IMR-90 (cell line): ENCODE measurements around the gene NTMT1. TPM values are rescaled to one million over a fixed set of nuclear protein-coding genes. Genes with fewer than 3 reads are reported as not detected.
A peak's percentile ranks its signal among the peaks of the same experiment; 100 is the strongest.

Experiments used
- ATAC-seq: fragments of 200-7000 bp; cut with Tn5 transposase; 2 replicates; pipeline ENCODE4 v1.9.1; 2020; ENCODE audit warnings: low read depth, mild to moderate bottlenecking, moderate library complexity
- BruUV-seq: library from RNA; stranded (reverse); fragments of 400-500 nt; replicated peaks from 2 replicates; lab custom pipeline; 2021; lab: Mats Ljungman, UMichigan
- CTCF ChIA-PET: fragments of 300-600 bp; formaldehyde crosslinking; extraction: SDS; loops from one replicate; lab custom pipeline; 2021; ENCODE audit warnings: antibody characterized with exemption; lab: Yijun Ruan, JAX
- POLR2A ChIA-PET: fragments of 300-600 bp; sonication (Branson Sonifier 250); formaldehyde crosslinking; loops from one replicate; lab custom pipeline; 2022; ENCODE audit warnings: antibody characterized with exemption; ENCODE audit not compliant: unreplicated experiment; lab: Charles Lee
- DNase-seq: peaks from one replicate; pipeline ENCODE4 v3.0.0; 2013
- H2AFZ ChIP-seq: replicated peaks from 2 replicates; pipeline ENCODE3; 2013; ENCODE audit warnings: low read length, mild to moderate bottlenecking; ENCODE audit not compliant: poor library complexity
- H2AK5ac ChIP-seq: 2 replicates; pipeline ENCODE4 v1.6.1; 2013; ENCODE audit warnings: low read depth, low read length, inconsistent platforms
- H2AK9ac ChIP-seq: replicated peaks from 2 replicates; pipeline ENCODE3; 2013; ENCODE audit warnings: mild to moderate bottlenecking, low read depth, low read length, moderate library complexity; ENCODE audit not compliant: poor library complexity
- H2BK120ac ChIP-seq: 2 replicates; pipeline ENCODE4 v1.6.1; 2013; ENCODE audit warnings: low read depth, low read length, inconsistent platforms
- H2BK15ac ChIP-seq: 3 replicates; pipeline ENCODE4 v1.6.1; 2013; ENCODE audit warnings: low read depth, low read length, inconsistent platforms
- H2BK20ac ChIP-seq: 2 replicates; pipeline ENCODE4 v1.6.1; 2013; ENCODE audit warnings: low read depth, mild to moderate bottlenecking, inconsistent platforms, low read length, moderate library complexity
- H2BK5ac ChIP-seq: 2 replicates; pipeline ENCODE4 v1.6.1; 2013; ENCODE audit warnings: mild to moderate bottlenecking, low read depth, low read length, inconsistent platforms; ENCODE audit not compliant: poor library complexity, severe bottlenecking
- H3K14ac ChIP-seq: replicated peaks from 2 replicates; pipeline ENCODE4 v1.6.1; 2013; ENCODE audit warnings: low read depth, low read length, inconsistent platforms
- H3K18ac ChIP-seq: 2 replicates; pipeline ENCODE4 v1.6.1; 2013; ENCODE audit warnings: low read depth, low read length, control low read depth
- H3K23ac ChIP-seq: 2 replicates; pipeline ENCODE4 v1.6.1; 2013; ENCODE audit warnings: low read depth, low read length, inconsistent platforms
- H3K27ac ChIP-seq: 2 replicates; pipeline ENCODE4 v1.5.1; 2013; ENCODE audit warnings: mild to moderate bottlenecking, control low read depth, low read length; ENCODE audit not compliant: insufficient read depth
- H3K27me3 ChIP-seq: 2 replicates; pipeline ENCODE4 v1.6.1; 2013; ENCODE audit warnings: low read length; ENCODE audit not compliant: control insufficient read depth, insufficient read depth
- H3K36me3 ChIP-seq: 2 replicates; pipeline ENCODE4 v1.6.1; 2013; ENCODE audit warnings: low read length, mixed read lengths; ENCODE audit not compliant: control insufficient read depth, insufficient read depth
- H3K4ac ChIP-seq: 2 replicates; pipeline ENCODE4 v1.6.1; 2013; ENCODE audit warnings: low read depth, low read length, inconsistent platforms
- H3K4me1 ChIP-seq: 2 replicates; pipeline ENCODE4 v1.6.1; 2013; ENCODE audit warnings: low read length, mixed read lengths; ENCODE audit not compliant: control insufficient read depth, insufficient read depth
- H3K4me2 ChIP-seq: 2 replicates; pipeline ENCODE4 v1.6.1; 2013; ENCODE audit warnings: low read depth, mild to moderate bottlenecking, control low read depth, low read length, moderate library complexity
- H3K4me3 ChIP-seq: 2 replicates; pipeline ENCODE4 v1.5.1; 2013; ENCODE audit warnings: low read depth, mild to moderate bottlenecking, control low read depth, low read length, moderate library complexity; ENCODE audit not compliant: insufficient read depth
- H3K56ac ChIP-seq: 2 replicates; pipeline ENCODE4 v1.6.1; 2013; ENCODE audit warnings: low read length, inconsistent platforms; ENCODE audit not compliant: insufficient read depth; ENCODE audit errors: extremely low read depth
- H3K79me1 ChIP-seq, 2 experiments: 2 replicates each; pipeline ENCODE4 v1.6.1; 2013; ENCODE audit warnings: low read length in 2 of 2, inconsistent platforms in 1 of 2, low read depth in 1 of 2
- H3K9ac ChIP-seq: 2 replicates; pipeline ENCODE4 v1.6.1; 2013; ENCODE audit warnings: low read depth, low read length, control low read depth
- H3K9me1 ChIP-seq: 2 replicates; pipeline ENCODE4 v1.6.1; 2013; ENCODE audit warnings: low read length, inconsistent platforms; ENCODE audit not compliant: insufficient read depth
- H3K9me3 ChIP-seq: 2 replicates; pipeline ENCODE4 v1.6.1; 2013; ENCODE audit warnings: low read length; ENCODE audit not compliant: control insufficient read depth, insufficient read depth
- H4K20me1 ChIP-seq: 2 replicates; pipeline ENCODE4 v1.6.1; 2013; ENCODE audit warnings: low read length, inconsistent platforms; ENCODE audit not compliant: insufficient read depth
- H4K5ac ChIP-seq: 2 replicates; pipeline ENCODE4 v1.6.1; 2013; ENCODE audit warnings: mild to moderate bottlenecking, low read depth, low read length, control low read depth
- H4K8ac ChIP-seq, 2 experiments: 2 replicates each; pipeline ENCODE4 v1.6.1; 2013; ENCODE audit warnings: low read depth in 2 of 2, low read length in 2 of 2, control low read depth in 1 of 2, inconsistent platforms in 1 of 2
- H4K91ac ChIP-seq: 2 replicates; pipeline ENCODE4 v1.6.1; 2013; ENCODE audit warnings: low read depth, low read length, inconsistent platforms; ENCODE audit not compliant: insufficient read depth
- CEBPB ChIP-seq: IDR thresholded peaks from 2 replicates; pipeline ENCODE4 v1.6.1; 2012; ENCODE audit warnings: low read depth, low read length, improper control_type of control experiment
- FOS ChIP-seq: fragments of 150-350 bp; IDR thresholded peaks from 2 replicates; pipeline ENCODE4 v1.6.1; 2016; ENCODE audit warnings: low read depth, low read length
- MXI1 ChIP-seq: IDR thresholded peaks from 2 replicates; pipeline ENCODE4 v1.6.1; 2012; ENCODE audit warnings: low read depth, mild to moderate bottlenecking, low read length, moderate library complexity, borderline replicate concordance
- RCOR1 ChIP-seq: IDR thresholded peaks from 2 replicates; pipeline ENCODE4 v1.6.1; 2012; ENCODE audit warnings: mild to moderate bottlenecking, low read length, improper control_type of control experiment; ENCODE audit not compliant: insufficient replicate concordance
- WGBS, 2 experiments: methylation state at CpG; one replicate each; pipeline versions ENCODE4 v1.1.5 to v1.1.7; 2013; ENCODE audit warnings: missing lambda C conversion rate in 2 of 2; ENCODE audit not compliant: insufficient read length in 1 of 2; ENCODE audit errors: extremely low coverage in 2 of 2; 5-methylcytosine and 5-hydroxymethylcytosine counted together
- dilution Hi-C: fragments of 300-500 bp; cut with HindIII; formaldehyde crosslinking; loops from one replicate; pipeline ENCODE4 v1.14.3; 2018; ENCODE audit warnings: low sequenced_read_pairs; ENCODE audit not compliant: unreplicated experiment
- in situ Hi-C: fragments of 300-500 bp; cut with MboI; formaldehyde crosslinking; loops from 3 replicates; pipeline ENCODE4 v1.14.3; 2019; ENCODE audit warnings: low sequenced_read_pairs, inconsistent platforms, mixed read lengths
- intact Hi-C: fragments of 100-400 bp; cut with micrococcal nuclease; formaldehyde crosslinking; loops from 2 replicates; pipeline ENCODE4 v1.10.0; 2022
- polyA plus RNA-seq, 3 experiments: library from polyadenylated mRNA; depleted of rRNA; stranded (reverse); fragments of >200 nt; gene quantifications; 2 replicates each; pipeline ENCODE4 v1.2.3, GENCODE V29; 2012; ENCODE audit warnings: low replicate concordance in 1 of 3
- total RNA-seq: library from RNA; depleted of rRNA; stranded (reverse); fragments of >200 nt; gene quantifications from 2 replicates; pipeline ENCODE4 v1.2.3, GENCODE V29; 2012

NTMT1 gene
- total and polyA plus RNA-seq, 2 of the 4 experiments (the other 2 are of a cell fraction): 68.1 to 88.1 TPM

- H4K20me1 ChIP-seq: no peaks in the 10 kb centered on the region
- no peaks in the 10 kb centered on the region for H3K9me3 ChIP-seq
- peaks cover 20% of the 10 kb centered on the region for H3K4me1 ChIP-seq
- no peaks in the 10 kb centered on the region for H3K36me3 ChIP-seq
- peak overlapping the region; percentile 94 to 95 for H4K8ac ChIP-seq
- WGBS, 2 experiments: 86% methylated on average over 5 of the region's 14 CpGs; no CpG with 5 or more reads in 1 of the 2 experiments
- dilution Hi-C loops (no loop called here), in situ Hi-C loops (no loop called here), intact Hi-C loops (no loop called here)
- no peak for ATAC-seq
- no peak for DNase-seq
- H2AFZ ChIP-seq: peak overlapping the region; percentile 91
- H3K4me2 ChIP-seq: peak overlapping the region; percentile 88
- POLR2A ChIA-PET: interaction anchor here (0.8 kb wide), 1 partner anchor 424 kb away, joined by 3 read pairs; no protein-coding TSS in a partner anchor
- H3K9ac ChIP-seq: peak overlapping the region; percentile 80
- peak overlapping the region; percentile 97 for H4K91ac ChIP-seq
- peaks cover 5 to 11% of the 10 kb centered on the region in 2 experiments; a peak in 3 of 4 replicates for H3K79me1 ChIP-seq
- H3K27me3 ChIP-seq: no peaks in the 10 kb centered on the region
- peak overlapping the region; percentile 97 for H2AK9ac ChIP-seq
- peak overlapping the region; percentile 97 for H3K4ac ChIP-seq
- peak overlapping the region; percentile 80 for H2BK5ac ChIP-seq
- peak overlapping the region; percentile 84; the same call in 2 of the 3 replicates for H2BK15ac ChIP-seq
- peak overlapping the region; percentile 86 for H3K18ac ChIP-seq
- peaks cover 18% of the 10 kb centered on the region for H3K9me1 ChIP-seq
- H2BK20ac ChIP-seq: peak overlapping the region; percentile 9; the same call in 1 of the 2 replicates
- peak overlapping the region; percentile 93 for H3K23ac ChIP-seq
- peak overlapping the region; percentile 98 for H3K14ac ChIP-seq
- TF ChIP-seq FOS (no peak), RCOR1 (no peak), CEBPB (peak; percentile 46; the same call in 1 of the 2 replicates), MXI1 (no peak)
- no peak overlapping the region for H3K4me3 ChIP-seq
- peak overlapping the region; percentile 67 for H3K27ac ChIP-seq
- H2AK5ac ChIP-seq: peak overlapping the region; percentile 98
- H3K56ac ChIP-seq: peak overlapping the region; percentile 46; the same call in 1 of the 2 replicates
- peak overlapping the region; percentile 85 for H4K5ac ChIP-seq
- CTCF ChIA-PET: no interaction called here
- no TSS peak for BruUV-seq
- H2BK120ac ChIP-seq: peak overlapping the region; percentile 84
Observed at GRCh38 chr9:129598089-129598596, 27.8 kb upstream of the NTMT1 start.
